Activated CD8-positive, alpha-beta memory T cell treated with anti-CD3 and anti-CD28 coated beads, Interleukin-2, amount 10 ng/mL, durations not matched to agents 7 days and 5 days (primary cell): ENCODE data around the gene CYB5RL. TPM values are rescaled to one million over a fixed set of nuclear protein-coding genes. Genes with fewer than 3 reads are reported as not detected.
A peak's percentile ranks its signal among the peaks of the same experiment; 100 is the strongest.
"Not testable (repeated sequence)": the region's sequence is repeated elsewhere in the genome, so short reads cannot be mapped to it uniquely, and the experiment has no call there.

Experiments used
- ATAC-seq: fragments of 150-1000 bp; cut with Tn5 transposase; one replicate; pipeline ENCODE4 v1.10.0; 2021; ENCODE audit warnings: moderate library complexity
- CTCF ChIA-PET: fragments of 350-600 bp; sonication (Branson Sonifier 250); formaldehyde crosslinking; loops from one replicate; lab custom pipeline; 2021; ENCODE audit warnings: antibody characterized with exemption; lab: Charles Lee
- DNase-seq: peaks from one replicate; pipeline ENCODE4 v3.0.0-alpha.2; 2020
- H3K27ac Mint-ChIP-seq: one replicate; pipeline ENCODE4 v1.8.0; 2021; ENCODE audit warnings: mild to moderate bottlenecking, mixed read lengths
- H3K27me3 Mint-ChIP-seq: one replicate; pipeline ENCODE4 v1.8.0; 2021; ENCODE audit warnings: mixed read lengths
- H3K36me3 Mint-ChIP-seq: one replicate; pipeline ENCODE4 v1.8.0; 2021; ENCODE audit warnings: mild to moderate bottlenecking, mixed read lengths
- H3K4me1 Mint-ChIP-seq: one replicate; pipeline ENCODE4 v1.8.0; 2021; ENCODE audit warnings: mixed read lengths
- H3K4me3 Mint-ChIP-seq: one replicate; pipeline ENCODE4 v1.8.0; 2021; ENCODE audit warnings: mild to moderate bottlenecking, moderate library complexity, mixed read lengths
- H3K9me3 Mint-ChIP-seq: one replicate; pipeline ENCODE4 v1.8.0; 2022; ENCODE audit warnings: low read depth, mixed read lengths
- total RNA-seq, 2 experiments: library from RNA; stranded (reverse); gene quantifications; one replicate each; pipeline ENCODE4 v1.2.3, GENCODE V29; 2021

Gene CYB5RL
- total RNA-seq, 2 experiments from 2014 or later: 14.5 to 17.0 TPM

DNA sequence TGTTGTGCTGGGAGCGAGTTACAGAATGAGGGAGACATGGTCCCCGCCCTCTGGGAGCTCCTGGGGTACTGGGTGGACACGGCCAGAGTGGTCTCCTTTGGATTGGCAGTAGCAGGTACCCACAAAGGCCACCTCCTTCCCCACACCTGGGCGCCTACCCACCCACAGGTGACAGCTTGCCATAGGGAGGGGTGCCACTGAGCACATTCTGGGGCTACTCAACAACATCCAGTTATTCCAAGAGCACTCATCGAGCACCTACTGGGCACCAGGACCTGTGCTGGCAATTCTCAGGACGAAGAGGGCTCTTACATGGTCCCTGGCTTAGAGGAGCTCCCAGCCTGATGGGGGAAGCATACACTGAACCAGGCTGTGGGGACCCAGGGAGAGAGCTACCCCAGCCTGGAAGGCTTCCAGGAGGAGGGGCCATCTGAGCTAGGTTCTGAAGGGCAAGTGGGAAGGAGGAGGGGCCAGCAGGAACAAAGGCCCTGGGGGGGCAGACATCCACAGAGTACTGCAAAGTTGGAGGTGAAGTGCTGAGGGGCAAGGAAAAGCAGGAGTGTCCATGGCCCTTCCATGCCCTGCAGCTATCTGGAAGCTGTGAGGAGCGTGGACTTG lies 22.1 kb upstream of the CYB5RL start:
- ATAC-seq (no peak), DNase-seq (no peak)
- Mint-ChIP-seq H3K4me1 (peaks cover 6% of the 10 kb centered on the region), H3K27ac (no peak overlapping the region), H3K27me3 (no peaks in the 10 kb centered on the region), H3K9me3 (no peaks in the 10 kb centered on the region), H3K4me3 (no peak overlapping the region), H3K36me3 (peaks cover 20% of the 10 kb centered on the region)
- CTCF ChIA-PET: no interaction called here

GRCh38 chr1:54221113-54221834 lies 21.4 kb upstream of the CYB5RL start:
- Mint-ChIP-seq H3K4me1 (peaks cover 6% of the 10 kb centered on the region), H3K4me3 (no peak overlapping the region), H3K27me3 (no peaks in the 10 kb centered on the region), H3K27ac (peak overlapping the region; percentile 11), H3K9me3 (no peaks in the 10 kb centered on the region), H3K36me3 (peaks cover 27% of the 10 kb centered on the region)
- no peak for DNase-seq
- CTCF ChIA-PET: no interaction called here
- no peak for ATAC-seq

DNA sequence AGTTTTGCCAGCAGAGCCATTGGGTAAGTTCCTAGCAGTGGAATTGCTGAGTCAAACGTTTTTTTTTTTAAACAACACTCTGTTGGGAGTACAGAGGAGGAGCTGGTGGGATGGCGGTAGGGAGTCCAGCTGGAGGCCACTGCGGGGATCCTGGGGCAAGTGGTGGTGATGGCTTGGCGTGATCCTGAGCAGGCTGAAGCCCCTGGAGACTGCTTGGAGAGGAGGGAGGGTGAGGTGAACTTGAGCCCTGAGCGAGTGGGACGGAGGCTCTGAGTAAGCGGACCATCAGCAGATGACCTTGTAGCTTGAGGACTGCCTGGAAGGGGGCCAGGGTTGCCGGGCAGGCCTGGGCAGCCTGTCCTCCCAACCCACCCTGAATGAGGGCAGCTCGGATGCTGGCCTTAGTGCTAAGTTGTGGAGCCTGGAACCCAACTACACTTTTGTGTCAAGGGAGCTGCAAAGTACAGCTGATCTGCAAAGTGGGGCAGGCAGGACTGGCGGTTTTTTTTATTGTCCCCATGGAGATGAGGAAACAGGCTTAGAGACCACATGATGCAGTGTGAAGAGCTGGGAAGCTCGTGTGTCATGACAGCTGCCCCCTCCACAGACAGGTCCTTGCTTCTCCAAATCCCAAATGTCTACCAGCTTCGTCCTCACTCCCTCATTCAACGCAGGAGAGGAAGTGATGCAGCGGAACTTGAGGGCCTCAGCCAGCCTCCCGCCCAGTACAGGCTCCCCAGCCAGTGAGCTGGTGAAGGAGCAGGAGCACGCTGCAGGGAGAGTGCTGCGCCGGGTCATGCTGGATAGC lies 20.4 kb upstream of the CYB5RL start:
- no peak for ATAC-seq
- Mint-ChIP-seq H3K4me1 (peaks cover 6% of the 10 kb centered on the region), H3K9me3 (no peaks in the 10 kb centered on the region), H3K4me3 (no peak overlapping the region), H3K36me3 (peaks cover 34% of the 10 kb centered on the region), H3K27me3 (no peaks in the 10 kb centered on the region), H3K27ac (no peak overlapping the region)
- no peak for DNase-seq
- CTCF ChIA-PET: interaction anchor here (0.7 to 1.2 kb wide), 2 partner anchors 18 to 403 kb away, joined by 3 read pairs; no protein-coding TSS in a partner anchor

GRCh38 chr1:54219688-54220003 lies 19.8 kb upstream of the CYB5RL start:
- H3K27ac Mint-ChIP-seq: no peak overlapping the region
- H3K4me1 Mint-ChIP-seq: peaks cover 6% of the 10 kb centered on the region
- no peaks in the 10 kb centered on the region for H3K27me3 Mint-ChIP-seq
- H3K36me3 Mint-ChIP-seq: peaks cover 34% of the 10 kb centered on the region
- H3K4me3 Mint-ChIP-seq: no peak overlapping the region
- ATAC-seq (no peak), DNase-seq (no peak)
- no peaks in the 10 kb centered on the region for H3K9me3 Mint-ChIP-seq
- CTCF ChIA-PET: interaction anchor here (0.7 to 1.2 kb wide), 2 partner anchors 17 to 402 kb away, joined by 3 read pairs; no protein-coding TSS in a partner anchor

GRCh38 chr1:54218883-54219687 lies 19.3 kb upstream of the CYB5RL start:
- CTCF ChIA-PET: interaction anchor here (1.2 kb wide), 1 partner anchor 16 kb away, joined by 3 read pairs; no protein-coding TSS in a partner anchor
- Mint-ChIP-seq H3K27me3 (no peaks in the 10 kb centered on the region), H3K27ac (peak overlapping the region; percentile 2)

GRCh38 chr1:54215523-54215922 lies 15.7 kb upstream of the CYB5RL start:
- Mint-ChIP-seq H3K4me3 (no peak overlapping the region), H3K4me1 (peaks cover 6% of the 10 kb centered on the region), H3K36me3 (peaks cover 57% of the 10 kb centered on the region), H3K27me3 (no peaks in the 10 kb centered on the region), H3K9me3 (no peaks in the 10 kb centered on the region), H3K27ac (no peak overlapping the region)
- no peak for ATAC-seq
- no peak for DNase-seq
- CTCF ChIA-PET: no interaction called here

More at GRCh38 chr1:54218883-54219687, 19.3 kb upstream of the CYB5RL start:
- no peaks in the 10 kb centered on the region for H3K9me3 Mint-ChIP-seq
- peaks cover 6% of the 10 kb centered on the region for H3K4me1 Mint-ChIP-seq
- H3K4me3 Mint-ChIP-seq: no peak overlapping the region
- DNase-seq (no peak), ATAC-seq (no peak)
- H3K36me3 Mint-ChIP-seq: peaks cover 38% of the 10 kb centered on the region

- no peak overlapping the region for H3K27ac Mint-ChIP-seq
- H3K4me3 Mint-ChIP-seq: no peak overlapping the region
- peaks cover 69% of the 10 kb centered on the region for H3K36me3 Mint-ChIP-seq
- DNase-seq (no peak), ATAC-seq (no peak)
- H3K4me1 Mint-ChIP-seq: peaks cover 6% of the 10 kb centered on the region
- CTCF ChIA-PET: interaction anchor here (1.1 kb wide), 1 partner anchor 352 kb away, joined by 3 read pairs; no protein-coding TSS in a partner anchor
- no peaks in the 10 kb centered on the region for H3K27me3 Mint-ChIP-seq
- H3K9me3 Mint-ChIP-seq: no peaks in the 10 kb centered on the region
These were observed 13.0 kb upstream of the CYB5RL start for GRCh38 chr1:54212872-54213271.

- CTCF ChIA-PET, H3K9me3 Mint-ChIP-seq, DNase-seq, H3K27me3 Mint-ChIP-seq, H3K4me3 Mint-ChIP-seq, ATAC-seq: not testable (repeated sequence)
- H3K4me1 Mint-ChIP-seq: peaks cover 13% of the 10 kb centered on the region
- H3K27ac Mint-ChIP-seq: peak overlapping the region; percentile 25
- peaks cover 60% of the 10 kb centered on the region for H3K36me3 Mint-ChIP-seq
These were observed 8.1 kb upstream of the CYB5RL start for GRCh38 chr1:54207896-54208295.

GRCh38 chr1:54207287-54207686 lies 7.5 kb upstream of the CYB5RL start:
- Mint-ChIP-seq H3K4me1 (peaks cover 19% of the 10 kb centered on the region), H3K27ac (peak overlapping the region; percentile 37), H3K9me3 (no peaks in the 10 kb centered on the region), H3K36me3 (peaks cover 54% of the 10 kb centered on the region), H3K4me3 (no peak overlapping the region), H3K27me3 (no peaks in the 10 kb centered on the region)
- ATAC-seq: no peak
- CTCF ChIA-PET: no interaction called here
- no peak for DNase-seq

DNA sequence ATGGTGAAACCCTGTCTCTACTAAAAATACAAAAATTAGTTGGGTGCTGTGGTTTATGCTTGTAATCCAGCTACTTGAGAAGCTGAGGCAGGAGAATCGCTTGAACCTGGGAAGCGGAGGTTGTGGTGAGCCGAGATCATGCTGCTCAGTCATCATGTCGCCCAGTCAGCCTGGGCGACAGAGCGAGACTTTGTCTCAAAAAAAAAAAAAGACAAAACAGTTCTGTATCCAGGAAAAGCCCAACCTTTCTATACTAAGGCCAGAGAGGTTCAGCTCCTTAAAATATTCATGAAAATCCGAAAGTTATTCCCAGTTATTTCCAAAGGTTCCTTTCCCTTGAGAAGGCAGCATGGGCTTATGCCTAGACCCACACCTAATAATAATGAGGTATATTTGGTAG lies 4.4 kb upstream of the CYB5RL start:
- peaks cover 33% of the 10 kb centered on the region for H3K36me3 Mint-ChIP-seq
- no peak for DNase-seq
- H3K9me3 Mint-ChIP-seq: no peaks in the 10 kb centered on the region
- CTCF ChIA-PET: no interaction called here
- no peak overlapping the region for H3K27ac Mint-ChIP-seq
- no peaks in the 10 kb centered on the region for H3K27me3 Mint-ChIP-seq
- peaks cover 41% of the 10 kb centered on the region for H3K4me1 Mint-ChIP-seq
- ATAC-seq: no peak
- no peak overlapping the region for H3K4me3 Mint-ChIP-seq

- H3K4me1 Mint-ChIP-seq: peaks cover 34% of the 10 kb centered on the region
- H3K4me3 Mint-ChIP-seq: peak overlapping the region; percentile 92
- H3K9me3 Mint-ChIP-seq: no peaks in the 10 kb centered on the region
- H3K36me3 Mint-ChIP-seq: peaks cover 11% of the 10 kb centered on the region
- DNase-seq (no peak), ATAC-seq (no peak)
- CTCF ChIA-PET: interaction anchor here (1.3 to 6.0 kb wide), 5 partner anchors 19 to 289 kb away, joined by 3 to 27 read pairs (median 7); no protein-coding TSS in a partner anchor
- H3K27me3 Mint-ChIP-seq: no peaks in the 10 kb centered on the region
- peak overlapping the region; percentile 83 for H3K27ac Mint-ChIP-seq
These were observed 728 bp upstream of the CYB5RL start for GRCh38 chr1:54200519-54200997.

- Mint-ChIP-seq H3K9me3 (no peaks in the 10 kb centered on the region), H3K27me3 (no peaks in the 10 kb centered on the region), H3K4me1 (peaks cover 32% of the 10 kb centered on the region), H3K4me3 (peak overlapping the region; percentile 92), H3K36me3 (peaks cover 4% of the 10 kb centered on the region), H3K27ac (peak overlapping the region; percentile 83)
- DNase-seq: no peak
- ATAC-seq: no peak
- CTCF ChIA-PET: interaction anchor here (1.3 to 6.0 kb wide), 6 partner anchors 18 to 300 kb away, joined by 3 to 27 read pairs (median 6); no protein-coding TSS in a partner anchor
These were observed 572 bp downstream of the CYB5RL start for GRCh38 chr1:54199151-54199764.
